Fibroblast of lung (primary cell): Measurements from ENCODE around the gene PRUNE2. TPM values are rescaled to one million over a fixed set of nuclear protein-coding genes. Genes with fewer than 3 reads are reported as not detected.

Experiments
- DNase-seq, 2 donors: peaks; one replicate each; pipeline versions ENCODE4 v3.0.0 to v3.0.0-alpha.2; 2010; ENCODE audit warnings: low read depth in 2 of 2
- H2AFZ ChIP-seq: 2 replicates; pipeline ENCODE4 v1.5.1; 2012; ENCODE audit warnings: low read length, control low read depth, inconsistent platforms
- H3K27ac ChIP-seq: 2 replicates; pipeline ENCODE4 v1.5.1; 2011; ENCODE audit warnings: low read length, control low read depth; ENCODE audit not compliant: insufficient read depth
- H3K27me3 ChIP-seq: 2 replicates; pipeline ENCODE4 v1.5.1; 2011; ENCODE audit warnings: mild to moderate bottlenecking, low read length; ENCODE audit not compliant: control insufficient read depth, insufficient read depth
- H3K36me3 ChIP-seq: 2 replicates; pipeline ENCODE4 v1.5.1; 2011; ENCODE audit warnings: low read length; ENCODE audit not compliant: control insufficient read depth, insufficient read depth
- H3K4me1 ChIP-seq: 2 replicates; pipeline ENCODE4 v1.5.1; 2011; ENCODE audit warnings: low read length; ENCODE audit not compliant: control insufficient read depth, insufficient read depth; ENCODE audit errors: extremely low read depth
- H3K4me2 ChIP-seq: 2 replicates; pipeline ENCODE4 v1.5.1; 2011; ENCODE audit warnings: low read length, control low read depth; ENCODE audit not compliant: insufficient read depth; ENCODE audit errors: extremely low read depth
- H3K4me3 ChIP-seq, 4 experiments: fragments of 200-600 bp in 1 of 4; sonication (generic) in 1 of 4; replicated peaks in 1 of 4; 2 replicates each; pipeline ENCODE4 v1.5.1; 2011 to 2016; ENCODE audit warnings: low read length in 4 of 4, low read depth in 3 of 4, mild to moderate bottlenecking in 3 of 4, control low read depth in 2 of 4, inconsistent platforms in 1 of 4, mixed read lengths in 1 of 4; ENCODE audit not compliant: insufficient read depth in 1 of 4; ENCODE audit errors: control extremely low read depth in 1 of 4
- H3K79me2 ChIP-seq: 2 replicates; pipeline ENCODE4 v1.5.1; 2012; ENCODE audit warnings: mild to moderate bottlenecking, low read length, inconsistent platforms; ENCODE audit not compliant: control insufficient read depth, insufficient read depth
- H3K9ac ChIP-seq: 2 replicates; pipeline ENCODE4 v1.5.1; 2011; ENCODE audit warnings: mild to moderate bottlenecking, low read length, control low read depth; ENCODE audit not compliant: insufficient read depth
- H3K9me3 ChIP-seq: 2 replicates; pipeline ENCODE4 v1.5.1; 2012; ENCODE audit warnings: low read depth, low read length; ENCODE audit not compliant: control insufficient read depth, insufficient read depth
- H4K20me1 ChIP-seq: 2 replicates; pipeline ENCODE4 v1.5.1; 2011; ENCODE audit warnings: low read length; ENCODE audit not compliant: control insufficient read depth, insufficient read depth; ENCODE audit errors: extremely low read depth
- EZH2 ChIP-seq: IDR thresholded peaks from 2 replicates; pipeline ENCODE4 v1.5.1; 2012; ENCODE audit warnings: low read length, control low read depth, mild to moderate bottlenecking; ENCODE audit errors: missing control alignments
- polyA plus RNA-seq, 2 donors: library from polyadenylated mRNA; depleted of rRNA in 1 of 2; stranded (reverse) in 1 of 2; unstranded in 1 of 2; fragments of >200 nt; gene quantifications; 2 replicates each; pipeline ENCODE4 v1.2.1, GENCODE V29; 2011 to 2012; ENCODE audit warnings: missing spikeins in 1 of 2
- total RNA-seq: library from RNA; depleted of rRNA; stranded (reverse); fragments of >200 nt; gene quantifications from 2 replicates; pipeline ENCODE4 v1.2.1, GENCODE V29; 2014
- TF ChIP-seq, protein P1 (sequence below), 2 donors: IDR thresholded peaks in 1 of 2; conservative IDR thresholded peaks in 1 of 2; 1 replicate in 1 of 2; 2 replicates in 1 of 2; pipeline ENCODE4 v1.5.1; 2011 to 2012; ENCODE audit warnings: low read length in 2 of 2, control low read depth in 1 of 2, inconsistent platforms in 1 of 2, low read depth in 1 of 2, mild to moderate bottlenecking in 1 of 2

PRUNE2 gene
- total and polyA plus RNA-seq, 2 donors (not counting 1 experiment from before 2014, with no cell fraction given): 5.4 to 95.6 TPM

DNA sequence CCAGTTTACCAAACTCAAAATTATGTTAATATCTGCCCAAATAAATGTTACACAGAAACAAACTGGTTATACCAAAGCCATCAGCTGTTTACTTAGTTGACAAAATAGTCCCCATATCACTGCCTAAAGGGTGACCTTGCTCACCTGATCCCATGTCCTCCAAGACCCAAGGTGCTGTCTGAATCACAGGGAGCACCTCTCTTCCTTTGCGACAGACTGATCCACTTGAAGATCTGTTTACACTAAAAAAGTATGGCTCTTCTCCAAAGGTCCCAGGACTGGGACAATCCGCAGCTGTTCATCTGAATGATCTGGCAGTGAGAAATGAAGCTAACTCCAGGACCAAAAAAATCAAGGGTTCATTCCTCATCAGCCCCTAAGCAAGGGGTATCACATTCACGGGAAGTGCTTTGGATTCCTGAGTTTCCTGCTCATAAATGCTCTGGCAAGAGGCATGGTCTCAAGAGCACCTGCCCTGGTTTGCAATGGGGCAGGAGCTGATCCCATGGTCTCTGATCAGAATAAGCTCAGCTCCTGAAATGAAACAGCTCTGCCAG lies 5.0 kb downstream of the PRUNE2 start:
- Histone ChIP-seq H3K9me3 (no peaks in the 10 kb centered on the region), H2AFZ (no peak overlapping the region), H3K79me2 (no peaks in the 10 kb centered on the region), H4K20me1 (no peaks in the 10 kb centered on the region), H3K4me3 (no peak overlapping the region), H3K4me2 (no peak overlapping the region), H3K27me3 (peaks cover 8% of the 10 kb centered on the region), H3K4me1 (no peaks in the 10 kb centered on the region), H3K9ac (no peak overlapping the region), H3K36me3 (no peaks in the 10 kb centered on the region), H3K27ac (no peak overlapping the region)
- TF ChIP-seq, protein P1, sequence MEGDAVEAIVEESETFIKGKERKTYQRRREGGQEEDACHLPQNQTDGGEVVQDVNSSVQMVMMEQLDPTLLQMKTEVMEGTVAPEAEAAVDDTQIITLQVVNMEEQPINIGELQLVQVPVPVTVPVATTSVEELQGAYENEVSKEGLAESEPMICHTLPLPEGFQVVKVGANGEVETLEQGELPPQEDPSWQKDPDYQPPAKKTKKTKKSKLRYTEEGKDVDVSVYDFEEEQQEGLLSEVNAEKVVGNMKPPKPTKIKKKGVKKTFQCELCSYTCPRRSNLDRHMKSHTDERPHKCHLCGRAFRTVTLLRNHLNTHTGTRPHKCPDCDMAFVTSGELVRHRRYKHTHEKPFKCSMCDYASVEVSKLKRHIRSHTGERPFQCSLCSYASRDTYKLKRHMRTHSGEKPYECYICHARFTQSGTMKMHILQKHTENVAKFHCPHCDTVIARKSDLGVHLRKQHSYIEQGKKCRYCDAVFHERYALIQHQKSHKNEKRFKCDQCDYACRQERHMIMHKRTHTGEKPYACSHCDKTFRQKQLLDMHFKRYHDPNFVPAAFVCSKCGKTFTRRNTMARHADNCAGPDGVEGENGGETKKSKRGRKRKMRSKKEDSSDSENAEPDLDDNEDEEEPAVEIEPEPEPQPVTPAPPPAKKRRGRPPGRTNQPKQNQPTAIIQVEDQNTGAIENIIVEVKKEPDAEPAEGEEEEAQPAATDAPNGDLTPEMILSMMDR (conservative IDR thresholded peaks at IDR 0.05 in 1 of 2, IDR thresholded peaks at IDR 0.05 in 1 of 2; ENCODE audit: low read depth in 1 of 2, low read length in 2 of 2): no peak
- no peak for TF ChIP-seq EZH2
- no peak for DNase-seq

DNA sequence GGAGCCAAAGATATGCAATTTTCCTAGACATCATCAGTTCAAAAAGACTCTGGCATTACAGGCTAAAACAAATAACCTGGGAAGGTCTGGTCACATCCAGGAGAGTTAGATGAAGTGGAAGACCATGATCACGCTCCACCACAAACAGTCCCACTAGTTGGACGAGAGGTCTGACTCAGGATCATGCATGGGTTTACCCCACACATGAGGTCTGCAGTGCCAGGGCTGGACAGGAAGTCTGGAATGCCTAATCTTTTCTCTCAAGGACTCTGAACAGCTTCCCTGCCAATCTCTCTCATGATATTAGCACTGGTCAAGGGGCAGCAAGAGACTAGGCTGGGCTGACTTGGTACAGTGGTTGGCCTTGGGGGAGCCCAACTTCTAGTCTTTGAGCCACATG lies 7.1 kb downstream of the PRUNE2 start:
- no peaks in the 10 kb centered on the region for H3K4me1 ChIP-seq
- TF ChIP-seq, protein P1 (conservative IDR thresholded peaks at IDR 0.05 in 1 of 2, IDR thresholded peaks at IDR 0.05 in 1 of 2; ENCODE audit: low read depth in 1 of 2, low read length in 2 of 2): no peak
- TF ChIP-seq EZH2: no peak
- H3K79me2 ChIP-seq: no peaks in the 10 kb centered on the region
- H3K27me3 ChIP-seq: no peaks in the 10 kb centered on the region
- no peak overlapping the region for H3K9ac ChIP-seq
- no peak overlapping the region for H2AFZ ChIP-seq
- no peak overlapping the region for H3K4me2 ChIP-seq
- no peaks in the 10 kb centered on the region for H3K36me3 ChIP-seq
- no peak for DNase-seq
- H3K27ac ChIP-seq: no peak overlapping the region
- H4K20me1 ChIP-seq: no peaks in the 10 kb centered on the region
- no peaks in the 10 kb centered on the region for H3K9me3 ChIP-seq
- no peak overlapping the region for H3K4me3 ChIP-seq

DNA sequence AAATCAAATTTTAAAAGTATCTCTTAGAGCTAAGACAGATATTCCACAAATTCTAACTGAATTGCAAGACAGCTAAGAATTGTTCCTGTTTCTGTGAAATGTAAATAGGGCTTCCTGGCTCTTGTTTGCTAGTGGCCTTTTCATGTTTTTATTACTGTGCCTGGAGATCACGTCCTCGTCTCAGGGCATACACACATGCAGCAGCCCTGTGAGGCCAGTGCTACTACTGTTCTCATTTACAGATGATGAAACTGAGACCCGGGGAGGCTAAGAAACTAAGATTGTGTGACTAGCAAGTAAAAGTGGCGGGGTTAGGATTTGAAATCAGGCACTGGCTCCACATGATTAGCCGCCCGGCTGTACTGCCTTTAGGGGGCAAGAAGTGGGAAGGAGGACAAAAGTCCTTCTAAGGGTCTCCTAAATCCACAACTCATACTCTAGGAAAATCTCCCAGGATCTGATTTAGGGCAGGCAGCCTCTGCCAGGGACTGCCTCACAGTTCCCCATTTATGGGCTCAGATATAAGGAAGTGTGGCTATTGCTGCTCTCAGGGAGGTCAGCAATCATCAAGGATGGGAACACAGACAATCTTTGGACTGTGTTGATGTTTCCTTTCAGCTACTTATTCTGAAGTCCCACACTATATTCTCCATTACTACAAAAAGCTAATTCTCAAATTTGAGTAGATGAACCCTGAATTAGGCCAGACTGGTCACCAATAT lies 7.9 kb downstream of the PRUNE2 start:
- H3K4me1 ChIP-seq: no peaks in the 10 kb centered on the region
- TF ChIP-seq, protein P1 (conservative IDR thresholded peaks at IDR 0.05 in 1 of 2, IDR thresholded peaks at IDR 0.05 in 1 of 2; ENCODE audit: low read depth in 1 of 2, low read length in 2 of 2): no peak
- no peak for TF ChIP-seq EZH2
- no peaks in the 10 kb centered on the region for H3K9me3 ChIP-seq
- no peaks in the 10 kb centered on the region for H3K27me3 ChIP-seq
- H4K20me1 ChIP-seq: no peaks in the 10 kb centered on the region
- no peaks in the 10 kb centered on the region for H3K79me2 ChIP-seq
- H3K9ac ChIP-seq: no peak overlapping the region
- H3K27ac ChIP-seq: no peak overlapping the region
- H3K4me2 ChIP-seq: no peak overlapping the region
- H2AFZ ChIP-seq: no peak overlapping the region
- DNase-seq: no peak
- H3K4me3 ChIP-seq: no peak overlapping the region
- H3K36me3 ChIP-seq: no peaks in the 10 kb centered on the region
